ENCODE measurements around the gene NTRK3. TPM values are rescaled to one million over a fixed set of nuclear protein-coding genes. Genes with fewer than 3 reads are reported as not detected.

NTRK3 gene
- total and polyA plus RNA-seq, 2 donors (not counting 3 experiments of a cell fraction or from before 2014, with no cell fraction given) = not detected

DNA sequence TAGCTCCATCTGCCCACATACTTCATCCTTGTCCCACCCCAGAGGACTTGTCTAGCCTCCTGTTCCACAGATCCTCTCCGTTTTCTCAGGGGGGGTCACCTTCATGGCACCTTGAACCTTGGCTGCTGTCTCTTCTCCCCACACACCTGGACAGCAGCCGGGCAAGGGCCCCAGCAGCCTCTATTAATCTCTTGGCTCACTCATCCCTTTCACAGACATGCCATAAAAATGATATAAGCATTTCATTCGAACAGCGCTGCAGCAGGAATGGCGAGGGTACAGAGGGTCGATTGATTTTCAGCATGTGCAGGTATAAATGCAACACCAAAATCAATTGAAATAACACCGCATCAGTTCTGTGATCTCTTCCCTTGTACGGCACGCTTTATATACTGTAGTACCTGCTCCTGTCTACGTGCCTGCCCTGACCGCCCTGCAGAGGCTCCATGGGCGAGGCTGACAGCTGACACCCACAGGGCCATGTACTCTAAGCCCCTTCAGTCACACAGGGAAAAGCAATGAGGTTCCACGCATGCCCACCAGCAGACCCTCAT is 209.9 kb downstream of the NTRK3 start:
- dilution Hi-C loops (cut with MboI; ENCODE audit: extremely low pct_ligation_motif_present, low sequenced_read_pairs) = no loop called here
- Histone ChIP-seq H3K9me3 (replicated peaks; ENCODE audit: control insufficient read depth, insufficient read depth, low read length) (no peaks in the 10 kb centered on the region), H3K9me1 (replicated peaks; ENCODE audit: control insufficient read depth, extremely low read depth, insufficient read depth, low read length) (no peaks in the 10 kb centered on the region), H3K79me2 (ENCODE audit: control insufficient read depth, insufficient read depth, low read length) (no peaks in the 10 kb centered on the region), H3K4me3 (replicated peaks in 1 of 3; ENCODE audit: insufficient read depth in 1 of 3, low read depth in 1 of 3, low read length in 3 of 3) (no peak overlapping the region), H3K36me3 (ENCODE audit: control insufficient read depth in 2 of 2, extremely low read depth in 1 of 2, insufficient read depth in 2 of 2, low read length in 2 of 2) (no peaks in the 10 kb centered on the region), H2AFZ (ENCODE audit: low read depth, low read length) (no peak overlapping the region), H3K27ac (ENCODE audit: insufficient read depth, low read depth, low read length) (no peak overlapping the region), H3K27me3 (ENCODE audit: control insufficient read depth in 2 of 2, insufficient read depth in 2 of 2, low read length in 2 of 2) (no peaks in the 10 kb centered on the region), H3K4me1 (ENCODE audit: control insufficient read depth, extremely low read depth, insufficient read depth, low read length) (no peaks in the 10 kb centered on the region), H4K20me1 (replicated peaks; ENCODE audit: control insufficient read depth, extremely low read depth, insufficient read depth, low read length) (no peaks in the 10 kb centered on the region), H3K4me2 (ENCODE audit: insufficient read depth, low read length) (no peak overlapping the region), H3K9ac (replicated peaks; ENCODE audit: extremely low read depth, insufficient read depth, low read length) (no peak overlapping the region)
- DNase-seq (ENCODE audit: low read depth, low spot score) (no peak), FAIRE-seq (no peak)
- intact Hi-C loops (cut with micrococcal nuclease) = no loop called here
- TF ChIP-seq GATA2 (IDR thresholded peaks at IDR 0.05; ENCODE audit: insufficient read depth, insufficient read length, low read depth, low read length) = no peak
- no peak for TF ChIP-seq POLR2A (IDR thresholded peaks at IDR 0.05; ENCODE audit: low read depth, low read length)
- no peak for TF ChIP-seq JUN (IDR thresholded peaks at IDR 0.05; ENCODE audit: borderline replicate concordance, insufficient read depth, insufficient read length, low read depth)
- no peak for TF ChIP-seq MYC (IDR thresholded peaks at IDR 0.05; ENCODE audit: low read depth, low read length)
- TF ChIP-seq POLR2AphosphoS5 (IDR thresholded peaks at IDR 0.05; ENCODE audit: insufficient read depth, low read depth, low read length) = no peak
- TF ChIP-seq FOS (IDR thresholded peaks at IDR 0.05; ENCODE audit: borderline replicate concordance, insufficient read depth, low read length) = no peak
- TF ChIP-seq EZH2 (IDR thresholded peaks at IDR 0.05; ENCODE audit: borderline replicate concordance, low read depth, low read length, severe bottlenecking) = no peak
- POLR2A ChIA-PET = no interaction called here
- BruUV-seq (replicated peaks) = no TSS peak
- CTCF ChIA-PET = no interaction called here

DNA sequence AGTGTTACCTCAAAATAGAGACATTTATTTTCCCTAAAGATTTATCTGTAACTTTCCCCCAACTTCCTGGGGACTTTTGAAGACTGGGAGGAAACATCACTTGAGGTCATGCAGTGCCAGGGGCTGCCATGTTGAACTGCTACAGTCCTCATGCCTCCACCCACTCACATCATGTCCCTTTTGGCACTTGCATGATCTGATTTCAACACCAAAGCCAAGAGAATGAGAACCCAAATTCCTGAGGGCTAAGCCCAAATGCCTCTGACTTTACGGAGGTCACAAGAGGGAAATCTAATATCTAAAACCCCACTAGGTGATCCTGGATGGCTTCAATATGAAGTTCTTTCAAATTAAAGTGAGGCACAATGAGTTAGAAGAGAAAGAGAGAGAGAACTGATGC is 213.1 kb downstream of the NTRK3 start:
- Histone ChIP-seq H3K4me1 (ENCODE audit: control insufficient read depth, extremely low read depth, insufficient read depth, low read length) (no peaks in the 10 kb centered on the region), H2AFZ (ENCODE audit: low read depth, low read length) (no peak overlapping the region), H3K9ac (replicated peaks; ENCODE audit: extremely low read depth, insufficient read depth, low read length) (no peak overlapping the region), H3K9me1 (replicated peaks; ENCODE audit: control insufficient read depth, extremely low read depth, insufficient read depth, low read length) (no peaks in the 10 kb centered on the region), H3K9me3 (replicated peaks; ENCODE audit: control insufficient read depth, insufficient read depth, low read length) (no peaks in the 10 kb centered on the region), H3K4me3 (replicated peaks in 1 of 3; ENCODE audit: insufficient read depth in 1 of 3, low read depth in 1 of 3, low read length in 3 of 3) (no peak overlapping the region), H3K36me3 (ENCODE audit: control insufficient read depth in 2 of 2, extremely low read depth in 1 of 2, insufficient read depth in 2 of 2, low read length in 2 of 2) (no peaks in the 10 kb centered on the region), H3K79me2 (ENCODE audit: control insufficient read depth, insufficient read depth, low read length) (no peaks in the 10 kb centered on the region), H3K27ac (ENCODE audit: insufficient read depth, low read depth, low read length) (no peak overlapping the region), H4K20me1 (replicated peaks; ENCODE audit: control insufficient read depth, extremely low read depth, insufficient read depth, low read length) (no peaks in the 10 kb centered on the region), H3K27me3 (ENCODE audit: control insufficient read depth in 2 of 2, insufficient read depth in 2 of 2, low read length in 2 of 2) (no peaks in the 10 kb centered on the region), H3K4me2 (ENCODE audit: insufficient read depth, low read length) (no peak overlapping the region)
- no peak for TF ChIP-seq FOS (IDR thresholded peaks at IDR 0.05; ENCODE audit: borderline replicate concordance, insufficient read depth, low read length)
- no peak for TF ChIP-seq JUN (IDR thresholded peaks at IDR 0.05; ENCODE audit: borderline replicate concordance, insufficient read depth, insufficient read length, low read depth)
- intact Hi-C loops (cut with micrococcal nuclease) (no loop called here), dilution Hi-C loops (cut with MboI; ENCODE audit: extremely low pct_ligation_motif_present, low sequenced_read_pairs) (no loop called here)
- DNase-seq (ENCODE audit: low read depth, low spot score) (no peak), FAIRE-seq (no peak)
- ChIA-PET CTCF (no interaction called here), POLR2A (no interaction called here)
- BruUV-seq (replicated peaks) = no TSS peak

Measured in endothelial cell of umbilical vein (primary cell).